GM12874 (cell line): ENCODE measurements around the gene ADAM19.

Experiments used
- CTCF ChIP-seq: IDR thresholded peaks from 2 replicates; pipeline ENCODE4 v1.5.1; 2011; ENCODE audit warnings: low read depth, mild to moderate bottlenecking, control low read depth, low read length, moderate library complexity; ENCODE audit not compliant: insufficient read depth

The ADAM19 gene

DNA sequence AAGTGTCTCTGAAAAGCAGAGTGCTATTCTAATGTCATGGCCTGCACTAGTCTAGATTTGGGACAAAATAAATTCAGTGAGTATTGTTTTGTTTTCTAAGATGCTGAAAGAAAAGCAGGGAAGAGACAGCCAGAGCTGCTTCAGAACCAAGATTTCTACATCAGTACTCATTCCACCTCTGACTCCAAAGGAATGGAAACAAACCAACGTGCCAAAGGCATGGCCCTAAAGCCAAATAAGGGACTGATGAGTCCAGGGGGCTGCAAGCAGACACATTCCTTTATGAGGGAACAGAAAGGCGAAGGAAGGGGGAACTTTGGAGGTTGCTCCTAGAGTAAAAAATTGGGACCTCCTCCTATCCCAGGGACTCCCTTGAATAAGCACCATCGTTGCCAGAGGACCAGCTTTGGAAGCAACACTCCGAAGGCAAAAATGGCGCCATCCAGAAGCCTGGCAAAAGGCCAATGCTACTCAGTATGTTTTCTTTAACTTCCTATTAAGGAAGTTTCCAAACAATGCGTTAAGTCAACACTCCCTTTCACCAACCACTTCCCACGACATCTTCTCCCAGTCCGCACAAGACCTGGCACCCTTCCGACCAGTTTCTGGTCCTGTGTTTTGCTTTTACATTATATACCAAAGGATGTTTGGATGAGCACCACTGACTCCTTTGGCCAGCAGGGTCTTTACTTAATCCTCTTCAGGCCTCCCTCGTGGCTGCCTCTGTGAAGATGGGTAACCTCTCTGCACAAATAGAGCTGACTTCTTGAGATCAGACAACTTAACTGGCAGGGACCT is 31.6 kb downstream of the ADAM19 start:
- no peak for TF ChIP-seq CTCF

- TF ChIP-seq CTCF, result no peak
These were observed 33.1 kb downstream of the ADAM19 start for GRCh38 chr5:157542282-157543000.

DNA sequence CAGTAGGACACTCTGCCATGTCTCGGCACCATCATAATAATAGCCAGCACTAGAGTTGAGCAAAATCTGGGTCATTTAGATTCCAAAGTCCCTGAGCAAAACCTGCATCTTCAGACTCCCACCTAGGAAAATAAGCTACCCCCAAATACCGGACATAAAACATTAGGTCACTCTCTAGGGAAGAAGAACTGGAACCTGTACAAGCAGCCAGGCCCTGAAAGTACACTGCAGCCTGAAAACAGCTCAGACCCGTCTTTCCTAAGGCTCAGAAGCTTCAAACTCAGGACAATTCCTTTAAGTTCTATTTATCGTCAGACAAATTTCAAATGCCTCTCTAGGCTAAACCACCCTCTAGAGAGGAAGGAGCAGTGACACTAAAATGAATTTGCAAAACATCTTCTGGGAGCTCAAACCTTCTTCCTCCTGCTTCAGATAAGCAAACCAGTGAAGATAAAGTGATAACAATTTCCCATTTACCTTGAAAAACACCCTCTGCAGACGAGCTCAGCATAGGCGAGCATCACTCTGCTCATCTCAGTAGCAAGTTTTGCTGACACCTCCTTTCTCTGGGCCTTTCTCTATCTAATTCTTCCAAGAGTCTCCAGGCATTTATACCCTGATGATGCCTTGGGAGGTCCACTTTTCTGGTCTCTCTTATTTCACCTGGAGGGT is 34.0 kb downstream of the ADAM19 start:
- no peak for TF ChIP-seq CTCF

DNA sequence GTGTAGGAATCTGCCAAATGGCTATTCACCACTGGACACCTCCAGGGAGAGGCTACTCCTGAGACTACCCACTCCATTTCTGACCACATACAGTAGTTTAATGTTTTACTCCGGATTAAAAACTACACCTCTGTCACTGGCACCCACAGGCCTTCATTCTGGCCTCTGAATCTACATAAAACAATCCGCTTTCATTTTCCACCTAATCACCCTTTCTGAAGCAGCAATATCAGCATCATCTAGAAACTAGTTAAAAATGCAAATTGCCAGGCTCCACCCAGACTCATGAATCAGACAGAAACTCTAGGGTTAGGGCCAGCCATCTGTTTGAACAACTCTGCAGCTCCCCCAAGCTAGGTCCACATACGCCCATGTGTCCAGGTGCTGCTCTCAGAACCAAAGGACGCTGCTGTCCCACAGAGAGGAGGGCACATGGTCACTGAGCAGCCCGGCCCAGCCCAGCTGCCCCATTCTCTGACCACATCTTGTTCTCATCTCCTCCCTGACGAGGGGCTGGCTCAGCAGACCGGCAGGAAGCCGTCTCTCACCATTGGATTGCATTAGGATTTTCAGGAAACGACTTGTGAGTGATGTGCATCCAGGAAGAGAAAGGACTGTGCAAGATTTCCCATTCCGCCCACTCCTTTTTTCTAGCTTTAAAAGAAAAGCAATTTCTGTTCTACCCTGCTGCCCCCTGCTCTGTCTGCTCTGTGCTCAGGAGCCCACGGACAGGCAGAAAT is 34.7 kb downstream of the ADAM19 start:
- no peak for TF ChIP-seq CTCF

GRCh38 chr5:157540124-157540523 is 35.5 kb downstream of the ADAM19 start:
- no peak for TF ChIP-seq CTCF

DNA sequence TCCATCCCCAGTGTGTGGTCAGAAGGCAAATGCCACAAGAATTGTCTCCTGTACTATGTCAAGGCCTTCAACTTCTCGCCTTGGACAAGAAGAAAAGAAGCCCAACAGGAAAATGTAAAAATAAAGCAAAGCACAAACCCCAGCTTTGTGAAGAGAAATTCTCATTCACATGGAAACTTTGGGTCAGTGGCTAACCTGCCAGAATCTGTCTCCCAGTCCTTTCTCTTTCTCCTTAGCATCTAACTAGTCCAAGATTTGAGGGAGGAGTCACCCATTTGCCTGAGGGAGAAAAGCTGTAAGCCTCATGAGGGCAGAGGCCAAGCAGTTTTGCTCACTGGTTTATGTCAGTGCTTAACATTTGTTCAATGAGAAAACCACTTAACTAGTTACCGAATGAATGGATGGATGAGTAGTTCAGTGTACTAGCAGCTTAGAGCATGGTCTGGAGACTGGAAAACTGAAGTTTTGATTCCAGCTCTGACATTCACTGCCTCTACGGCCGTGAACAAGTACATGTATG is 36.0 kb downstream of the ADAM19 start:
- TF ChIP-seq CTCF, result no peak
